Measurements from ENCODE around the gene ASIC1. TPM values are rescaled to one million over a fixed set of nuclear protein-coding genes. Genes with fewer than 3 reads are reported as not detected.

ASIC1 gene
- polyA plus RNA-seq, 3 donors: not detected

DNA sequence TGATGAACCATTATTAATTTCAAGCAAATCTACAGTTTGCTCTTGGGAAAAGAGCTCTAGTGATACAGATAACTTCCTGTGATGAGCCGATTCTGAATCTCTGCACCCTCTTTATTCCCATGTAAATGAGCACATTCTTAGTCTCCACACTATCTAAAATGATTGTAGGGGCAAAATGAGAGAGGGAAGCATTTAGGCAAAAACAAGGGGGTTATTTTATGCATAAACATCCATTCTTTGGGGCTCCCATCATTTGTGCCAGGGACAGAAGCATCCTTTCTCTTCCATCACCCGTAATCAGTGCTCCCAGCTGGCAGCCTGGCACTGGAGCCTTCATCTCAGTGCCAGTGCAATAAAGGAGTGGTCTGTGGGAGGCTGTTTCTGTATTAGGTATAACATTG lies 44.7 kb downstream of the ASIC1 start:
- H3K9me3 Mint-ChIP-seq: peaks cover 0 to 2% (median 0%) of the 10 kb centered on the region in 7 donors
- no peak overlapping the region for H3K9ac ChIP-seq (ENCODE audit: insufficient read depth, low read length, poor library complexity, severe bottlenecking)
- TF ChIP-seq, protein P1, sequence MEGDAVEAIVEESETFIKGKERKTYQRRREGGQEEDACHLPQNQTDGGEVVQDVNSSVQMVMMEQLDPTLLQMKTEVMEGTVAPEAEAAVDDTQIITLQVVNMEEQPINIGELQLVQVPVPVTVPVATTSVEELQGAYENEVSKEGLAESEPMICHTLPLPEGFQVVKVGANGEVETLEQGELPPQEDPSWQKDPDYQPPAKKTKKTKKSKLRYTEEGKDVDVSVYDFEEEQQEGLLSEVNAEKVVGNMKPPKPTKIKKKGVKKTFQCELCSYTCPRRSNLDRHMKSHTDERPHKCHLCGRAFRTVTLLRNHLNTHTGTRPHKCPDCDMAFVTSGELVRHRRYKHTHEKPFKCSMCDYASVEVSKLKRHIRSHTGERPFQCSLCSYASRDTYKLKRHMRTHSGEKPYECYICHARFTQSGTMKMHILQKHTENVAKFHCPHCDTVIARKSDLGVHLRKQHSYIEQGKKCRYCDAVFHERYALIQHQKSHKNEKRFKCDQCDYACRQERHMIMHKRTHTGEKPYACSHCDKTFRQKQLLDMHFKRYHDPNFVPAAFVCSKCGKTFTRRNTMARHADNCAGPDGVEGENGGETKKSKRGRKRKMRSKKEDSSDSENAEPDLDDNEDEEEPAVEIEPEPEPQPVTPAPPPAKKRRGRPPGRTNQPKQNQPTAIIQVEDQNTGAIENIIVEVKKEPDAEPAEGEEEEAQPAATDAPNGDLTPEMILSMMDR (IDR thresholded peaks at IDR 0.05): no peak
- H4K20me1 ChIP-seq (ENCODE audit: insufficient read depth, low read length): no peaks in the 10 kb centered on the region
- no peak overlapping the region for H3K4me3 ChIP-seq (replicated peaks in 1 of 3; ENCODE audit: low read depth in 2 of 3, low read length in 3 of 3)
- no peak overlapping the region for H2AFZ ChIP-seq (ENCODE audit: insufficient read depth, low read depth, low read length, poor library complexity, severe bottlenecking)
- H3K36me3 ChIP-seq (replicated peaks in 1 of 2; ENCODE audit: control insufficient read depth in 1 of 2, insufficient read depth in 2 of 2, low read length in 2 of 2): peaks cover 28 to 45% of the 10 kb centered on the region in 2 donors
- no peak for DNase-seq
- no peaks in the 10 kb centered on the region for H3K9me3 ChIP-seq (replicated peaks in 1 of 2; ENCODE audit: control insufficient read depth in 1 of 2, insufficient read depth in 1 of 2, low read length in 2 of 2)
- whole genome bisulfite sequencing (ENCODE audit: insufficient coverage): no CpG with 5 or more reads among the region's 2 CpGs
- intact Hi-C loops (cut with micrococcal nuclease): no loop called here
- peaks cover 41 to 47% of the 10 kb centered on the region in 2 donors for H3K36me3 Mint-ChIP-seq
- H3K4me1 ChIP-seq (ENCODE audit: control insufficient read depth in 1 of 2, insufficient read depth in 2 of 2, low read length in 2 of 2): no peaks in the 10 kb centered on the region
- no peak overlapping the region for H3K27ac Mint-ChIP-seq
- peaks cover 2 to 5% (median 3%) of the 10 kb centered on the region in 3 donors for H3K27me3 Mint-ChIP-seq (ENCODE audit: low read depth in 3 of 3)
- H3K27me3 ChIP-seq (ENCODE audit: control insufficient read depth in 2 of 2, insufficient read depth in 2 of 2, low read length in 2 of 2): no peaks in the 10 kb centered on the region
- no peak overlapping the region for H3K4me2 ChIP-seq (replicated peaks; ENCODE audit: extremely low read depth, low read length, poor library complexity, severe bottlenecking)
- H3K4me1 Mint-ChIP-seq: no peaks in the 10 kb centered on the region
- H3K27ac ChIP-seq (ENCODE audit: low read depth in 1 of 2, low read length in 2 of 2): no peak overlapping the region
- no peaks in the 10 kb centered on the region for H3K79me2 ChIP-seq (ENCODE audit: insufficient read depth, low read length)
- H3K4me3 Mint-ChIP-seq: no peak overlapping the region

DNA sequence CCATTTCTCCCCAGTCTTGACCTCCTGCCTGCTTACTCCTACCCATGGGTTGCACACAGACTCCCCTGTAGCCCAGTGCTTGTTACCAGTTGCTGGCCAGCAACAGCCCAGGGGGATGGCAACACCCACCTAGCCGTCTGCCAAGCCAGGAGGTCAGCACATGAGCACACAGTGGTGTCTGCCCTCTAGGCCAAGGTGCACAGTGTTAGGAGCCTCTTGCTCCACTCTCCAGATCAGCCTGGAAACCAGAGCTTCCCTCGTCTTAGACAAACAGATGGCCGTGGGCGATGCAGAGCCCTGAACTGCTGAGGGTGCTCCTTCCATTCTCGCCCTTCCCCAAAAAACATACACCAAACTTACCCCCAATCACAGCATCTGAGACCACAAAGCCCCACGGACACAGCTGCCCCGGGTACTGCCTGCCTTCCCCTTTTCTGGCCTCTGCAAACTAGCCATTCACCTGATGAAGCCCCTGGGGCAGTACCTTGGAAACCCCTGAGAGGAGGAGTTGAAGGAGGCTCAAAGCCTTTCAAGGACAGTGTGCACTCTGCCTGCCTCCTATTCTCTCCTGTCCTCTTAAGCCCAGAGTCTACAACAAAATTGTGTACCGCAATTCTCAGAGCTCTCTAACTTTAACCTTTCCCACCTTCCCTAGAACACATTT lies 45.4 kb downstream of the ASIC1 start:
- intact Hi-C loops (cut with micrococcal nuclease): no loop called here
- no peaks in the 10 kb centered on the region for H3K79me2 ChIP-seq (ENCODE audit: insufficient read depth, low read length)
- H2AFZ ChIP-seq (ENCODE audit: insufficient read depth, low read depth, low read length, poor library complexity, severe bottlenecking): no peak overlapping the region
- H3K27ac ChIP-seq (ENCODE audit: low read depth in 1 of 2, low read length in 2 of 2): no peak overlapping the region
- WGBS (ENCODE audit: insufficient coverage): 88% methylated on average over 6 of the region's 8 CpGs
- peaks cover 27 to 39% of the 10 kb centered on the region in 2 donors for H3K36me3 ChIP-seq (replicated peaks in 1 of 2; ENCODE audit: control insufficient read depth in 1 of 2, insufficient read depth in 2 of 2, low read length in 2 of 2)
- H3K4me3 Mint-ChIP-seq: no peak overlapping the region
- H3K27me3 Mint-ChIP-seq (ENCODE audit: low read depth in 3 of 3): peaks cover 2 to 5% (median 5%) of the 10 kb centered on the region in 3 donors
- no peaks in the 10 kb centered on the region for H3K4me1 ChIP-seq (ENCODE audit: control insufficient read depth in 1 of 2, insufficient read depth in 2 of 2, low read length in 2 of 2)
- H3K9me3 Mint-ChIP-seq: peaks cover 0 to 2% (median 0%) of the 10 kb centered on the region in 7 donors
- TF ChIP-seq, protein P1 (IDR thresholded peaks at IDR 0.05): no peak
- H3K27ac Mint-ChIP-seq: peak overlapping the region in 1 of 7 donors; percentile 6
- H3K4me1 Mint-ChIP-seq: no peaks in the 10 kb centered on the region
- no peak overlapping the region for H3K9ac ChIP-seq (ENCODE audit: insufficient read depth, low read length, poor library complexity, severe bottlenecking)
- no peaks in the 10 kb centered on the region for H3K27me3 ChIP-seq (ENCODE audit: control insufficient read depth in 2 of 2, insufficient read depth in 2 of 2, low read length in 2 of 2)
- peaks cover 35 to 40% of the 10 kb centered on the region in 2 donors for H3K36me3 Mint-ChIP-seq
- no peaks in the 10 kb centered on the region for H3K9me3 ChIP-seq (replicated peaks in 1 of 2; ENCODE audit: control insufficient read depth in 1 of 2, insufficient read depth in 1 of 2, low read length in 2 of 2)
- DNase-seq: no peak
- no peak overlapping the region for H3K4me3 ChIP-seq (replicated peaks in 1 of 3; ENCODE audit: low read depth in 2 of 3, low read length in 3 of 3)
- no peak overlapping the region for H3K4me2 ChIP-seq (replicated peaks; ENCODE audit: extremely low read depth, low read length, poor library complexity, severe bottlenecking)
- H4K20me1 ChIP-seq (ENCODE audit: insufficient read depth, low read length): no peaks in the 10 kb centered on the region

All from CD14-positive monocyte (primary cell).